Fibroblast of skin of left quadriceps (primary cell): ENCODE data around the gene BRSK2.
"Not testable (repeated sequence)": the region's sequence is repeated elsewhere in the genome, so short reads cannot be mapped to it uniquely, and the experiment has no call there.

Experiments
- DNase-seq, 2 experiments: peaks; one replicate each; pipeline ENCODE4 v3.0.0-alpha.2; 2013; ENCODE audit warnings: low read depth in 2 of 2

Gene BRSK2

DNA sequence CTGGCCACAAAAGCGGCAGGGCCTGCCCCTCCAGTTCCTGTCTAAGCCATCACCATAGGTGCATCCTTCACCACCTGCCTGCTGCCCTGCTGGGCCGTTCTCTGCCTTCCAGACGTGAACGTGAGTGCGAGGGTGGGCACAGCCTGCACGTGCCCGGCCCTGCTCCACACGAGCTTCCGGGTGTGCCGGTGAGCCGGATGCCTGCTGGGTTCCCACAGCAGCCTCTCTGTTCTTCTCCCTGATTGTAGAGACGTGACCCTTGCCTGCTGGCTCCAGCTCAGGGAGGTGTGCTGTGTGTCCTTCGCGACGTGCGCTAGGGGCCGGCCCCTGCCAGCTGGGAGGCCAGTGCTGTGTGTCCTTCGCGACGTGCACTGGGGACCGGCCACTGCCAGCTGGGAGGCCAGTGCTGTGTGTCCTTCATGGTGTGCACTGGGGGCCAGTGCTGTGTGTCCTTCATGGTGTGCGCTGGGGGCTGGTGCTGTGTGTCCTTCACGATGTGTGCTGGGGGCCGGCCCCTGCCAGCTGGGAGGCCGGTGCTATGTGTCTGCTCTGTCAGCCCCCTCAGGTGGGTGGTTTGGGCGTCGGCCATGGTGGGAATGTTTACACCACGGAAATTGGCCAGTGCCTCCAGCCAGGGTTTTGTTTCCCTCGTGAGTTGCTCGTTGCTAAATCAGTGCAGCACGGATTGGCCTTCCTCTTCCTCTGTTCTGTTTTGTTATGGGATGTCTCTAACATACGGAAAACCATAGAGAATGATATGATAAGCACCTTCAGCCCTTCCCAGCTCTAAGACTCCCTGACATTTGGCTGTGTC, 35.4 kb upstream of the BRSK2 start:
- DNase-seq, result no peak

DNA sequence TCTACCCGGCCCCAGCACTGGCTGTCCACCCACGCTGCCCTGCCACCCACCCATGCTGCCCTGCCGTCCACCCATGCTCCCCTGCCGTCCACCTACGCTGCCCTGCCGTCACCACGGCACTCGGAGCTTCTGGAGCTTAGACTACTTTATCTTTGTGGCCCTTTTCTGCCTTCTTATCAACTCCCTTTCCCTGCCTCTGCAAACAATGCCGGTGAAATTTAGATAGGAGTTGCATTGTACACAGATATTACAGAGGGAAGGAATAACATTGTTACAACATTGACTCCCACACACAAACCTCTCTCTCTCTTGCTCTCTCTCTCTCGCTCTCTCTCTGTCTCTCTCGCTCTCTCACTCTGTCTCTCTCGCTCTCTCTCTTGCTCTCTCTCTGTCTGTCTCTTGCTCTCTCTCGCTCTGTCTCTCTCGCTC, 33.7 kb upstream of the BRSK2 start:
- DNase-seq, result no peak

DNA sequence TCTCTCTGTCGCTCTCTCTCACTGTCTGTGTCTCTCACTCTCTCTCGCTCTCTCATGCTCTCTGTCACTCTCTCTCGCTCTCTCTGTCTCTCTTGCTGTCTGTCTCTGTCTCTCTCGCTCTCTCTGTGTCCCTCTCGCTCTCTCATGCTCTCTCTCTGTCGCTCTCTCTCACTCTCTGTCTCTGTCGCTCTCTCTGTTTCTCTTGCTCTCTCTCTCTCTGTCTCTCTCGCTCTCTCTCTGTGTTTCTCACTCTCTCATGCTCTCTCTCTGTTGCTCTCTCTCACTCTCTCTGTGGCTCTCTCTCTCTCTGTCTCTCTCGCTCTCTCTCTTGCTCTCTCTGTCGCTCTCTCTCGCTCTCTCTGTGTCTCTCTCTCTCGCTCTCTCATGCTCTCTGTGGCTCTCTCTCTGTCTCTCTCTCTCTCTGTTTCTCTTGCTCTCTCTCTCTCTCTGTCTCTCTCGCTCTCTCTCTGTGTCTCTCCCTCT, 33.2 kb upstream of the BRSK2 start:
- DNase-seq, result no peak

DNA sequence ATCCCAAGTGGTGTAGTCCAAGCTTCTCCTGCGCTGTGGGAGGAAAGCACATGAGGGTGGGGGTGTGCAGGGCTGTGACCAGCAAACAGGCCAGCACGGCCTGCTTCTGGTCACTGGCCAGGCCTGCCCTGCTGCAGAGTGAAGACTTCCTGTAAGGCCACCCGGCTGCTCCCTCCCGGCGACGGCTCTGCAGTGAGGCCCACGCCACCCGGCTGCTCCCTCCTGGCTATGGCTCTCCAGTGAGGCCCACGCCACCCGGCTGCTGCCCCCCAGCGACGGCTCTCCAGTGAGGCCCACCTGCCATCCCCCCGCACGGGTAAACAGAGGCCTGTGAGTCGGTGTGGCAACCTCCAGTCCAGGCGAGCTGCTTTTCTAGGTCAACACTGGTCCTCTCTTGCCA, 31.4 kb upstream of the BRSK2 start:
- no peak for DNase-seq

DNA sequence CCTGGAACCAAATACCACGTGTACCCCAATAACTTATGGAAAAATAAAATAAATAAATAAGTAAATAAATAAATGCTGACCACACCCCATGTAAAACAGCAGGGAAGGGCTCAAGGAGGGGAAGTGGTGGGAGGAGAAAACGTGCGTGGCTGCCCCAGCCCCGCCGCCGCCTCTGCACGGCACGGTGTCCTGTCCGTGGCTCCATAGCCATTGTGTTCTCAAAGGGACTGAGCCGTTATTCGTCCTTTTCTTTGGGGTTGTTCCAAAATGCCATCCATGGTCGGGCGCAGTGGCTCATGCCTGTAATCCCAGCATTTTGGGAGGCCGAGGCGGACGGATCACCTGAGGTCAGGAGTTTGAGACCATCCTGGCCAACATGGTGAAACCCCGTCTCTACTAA, 30.8 kb upstream of the BRSK2 start:
- DNase-seq, result not testable (repeated sequence)

DNA sequence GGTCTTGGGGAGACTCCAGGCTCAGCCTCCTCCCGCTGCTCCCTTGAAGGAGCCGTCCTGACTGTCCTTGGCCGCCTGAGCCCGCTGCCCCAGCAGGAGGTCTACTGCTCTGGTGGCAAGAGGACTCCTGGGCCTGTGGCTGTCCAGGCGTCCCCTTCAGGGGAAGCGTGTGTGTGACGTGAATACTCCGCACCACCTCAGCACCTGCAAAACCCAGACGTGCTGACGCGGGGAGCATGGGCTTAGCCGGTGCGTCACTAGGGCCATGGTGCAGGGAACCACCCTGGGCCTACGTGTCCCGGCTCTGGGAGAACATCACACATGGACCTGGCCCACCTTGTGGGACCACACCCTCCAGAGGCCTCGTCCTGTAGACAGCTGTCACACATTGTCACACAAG, 30.2 kb upstream of the BRSK2 start:
- no peak for DNase-seq

DNA sequence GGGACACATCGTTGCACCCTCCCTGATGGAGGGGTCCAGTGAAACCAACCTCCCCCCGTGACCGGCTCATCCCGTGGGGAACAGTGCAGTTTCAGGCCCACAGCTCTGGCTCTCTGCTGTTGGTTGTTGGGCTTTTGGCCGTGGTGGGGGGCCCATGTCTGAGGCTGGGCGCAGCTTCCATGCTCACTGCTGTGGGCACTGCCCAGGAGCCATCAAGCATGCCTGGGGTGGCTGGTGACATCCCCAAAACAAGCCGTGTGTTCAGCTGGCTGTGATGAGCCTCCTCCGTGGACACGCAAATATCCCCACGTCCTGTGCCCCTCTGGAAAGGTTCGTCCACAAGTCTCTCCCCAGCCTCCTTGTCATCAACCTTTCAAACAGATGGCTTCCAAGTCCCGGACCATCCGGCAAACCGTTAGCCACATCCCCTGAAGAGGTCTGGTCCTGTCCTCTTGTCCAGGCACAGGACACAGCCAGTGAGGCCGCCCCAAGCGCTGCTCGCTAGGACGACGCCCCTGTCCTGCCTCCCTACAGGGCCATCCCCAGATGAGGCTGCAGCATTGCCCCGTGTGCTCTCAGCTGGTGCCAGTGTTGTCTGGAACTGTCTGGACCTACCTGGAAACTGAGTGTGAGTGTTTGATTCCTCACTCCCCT, 29.4 kb upstream of the BRSK2 start:
- no peak for DNase-seq

DNA sequence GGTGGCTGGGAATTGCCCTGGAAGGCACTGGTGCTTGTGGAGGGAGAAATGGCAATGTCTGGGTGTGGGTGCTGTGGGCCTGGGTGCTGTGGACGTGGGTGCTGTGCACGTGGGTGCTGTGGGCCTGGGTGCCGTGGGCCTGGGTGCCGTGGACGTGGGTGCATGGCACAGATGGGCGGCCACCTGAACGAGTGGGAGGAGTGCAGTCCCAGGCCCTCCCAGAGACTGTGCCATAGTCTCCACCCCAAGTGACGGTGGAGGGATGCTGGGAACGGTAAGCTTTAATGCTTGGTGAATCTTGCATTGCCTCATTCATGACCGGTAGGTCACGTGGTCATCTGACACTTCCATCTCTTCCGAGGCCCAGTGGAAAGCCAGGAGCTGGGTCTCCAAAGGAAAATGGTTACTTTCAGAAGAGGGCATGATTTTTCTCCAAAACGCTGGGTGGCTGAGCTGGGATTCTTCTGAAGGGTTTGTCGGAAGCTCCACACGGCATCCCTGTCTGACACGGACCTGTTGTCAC, 28.8 kb upstream of the BRSK2 start:
- no peak for DNase-seq

DNA sequence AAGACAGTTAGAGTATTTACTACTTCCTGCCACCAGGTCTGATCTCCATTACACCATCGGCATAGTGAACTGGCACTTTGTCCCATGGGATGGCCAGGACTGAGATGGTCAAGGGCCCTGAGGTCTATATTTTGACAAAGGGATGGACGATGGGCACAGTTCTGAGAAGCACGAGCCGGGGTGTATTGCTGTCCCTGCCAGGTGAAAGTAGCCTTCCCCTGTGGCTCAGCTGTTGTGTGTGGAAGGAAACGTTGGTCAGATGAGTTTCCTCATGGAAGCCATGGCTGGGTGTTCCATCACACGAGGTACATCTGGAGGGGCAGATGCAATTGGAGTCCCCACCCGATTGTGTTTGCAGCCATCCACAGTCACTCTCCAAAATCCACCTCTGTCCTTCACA, 27.9 kb upstream of the BRSK2 start:
- DNase-seq, result no peak

DNA sequence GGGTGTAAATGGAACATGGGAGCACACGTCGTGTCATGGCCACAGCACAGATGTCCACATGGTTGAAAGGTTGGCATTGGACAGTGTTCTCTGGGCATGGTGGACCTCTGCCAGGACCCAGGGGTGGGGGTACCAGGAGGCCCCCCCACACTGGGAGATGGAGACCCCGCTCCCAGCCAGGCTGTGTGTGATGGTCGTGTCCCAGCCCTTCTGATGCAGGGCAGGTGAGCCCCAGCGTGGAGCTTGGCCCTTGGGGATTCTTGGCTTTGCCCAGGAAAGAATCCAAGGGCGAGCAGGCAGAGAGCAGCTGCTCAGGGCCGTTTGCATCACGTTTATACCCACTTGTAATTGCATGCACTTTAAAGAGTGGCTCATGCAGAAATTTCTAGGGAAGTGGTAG, 22.0 kb upstream of the BRSK2 start:
- no peak for DNase-seq

DNA sequence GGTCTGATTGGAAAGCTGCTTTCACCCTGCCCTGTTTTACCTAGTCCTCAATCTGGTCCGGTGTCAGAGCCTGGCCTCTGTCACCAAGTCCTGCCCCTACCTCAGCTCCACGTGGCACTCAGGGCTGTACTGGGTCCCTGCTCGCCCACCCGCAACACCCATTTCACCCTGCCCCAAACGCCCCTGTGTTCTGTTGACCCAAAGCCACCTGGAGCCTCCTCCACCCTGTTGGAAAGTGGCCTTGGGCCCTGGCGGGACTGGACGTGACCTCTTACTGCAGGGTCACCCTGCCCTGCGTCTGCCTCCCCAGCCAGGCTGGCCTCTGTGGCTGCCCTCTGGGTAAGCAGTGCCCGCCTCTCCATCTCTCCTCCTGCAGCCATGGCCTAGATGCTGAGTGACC, 21.5 kb upstream of the BRSK2 start:
- no peak for DNase-seq

DNA sequence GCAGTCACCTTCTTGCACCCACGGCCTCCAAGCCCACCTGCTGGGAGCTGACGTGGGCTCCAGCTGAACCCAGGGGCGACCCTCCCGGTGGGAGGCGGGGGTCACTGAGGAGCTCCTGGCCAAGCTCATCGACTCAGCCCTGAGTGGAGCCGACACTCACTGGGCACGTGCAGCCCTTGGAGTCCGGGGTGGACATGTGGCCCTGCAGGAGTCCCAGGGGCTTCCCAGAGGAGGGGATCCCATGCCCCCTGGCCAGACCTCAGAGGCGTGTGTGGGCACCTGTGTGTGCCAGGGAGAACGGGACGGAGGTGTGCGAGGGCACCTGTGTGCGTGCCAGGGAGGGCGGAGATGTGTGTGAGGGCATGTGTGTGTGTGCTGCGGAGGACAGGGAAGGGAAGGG, 20.8 kb upstream of the BRSK2 start:
- no peak for DNase-seq

DNA sequence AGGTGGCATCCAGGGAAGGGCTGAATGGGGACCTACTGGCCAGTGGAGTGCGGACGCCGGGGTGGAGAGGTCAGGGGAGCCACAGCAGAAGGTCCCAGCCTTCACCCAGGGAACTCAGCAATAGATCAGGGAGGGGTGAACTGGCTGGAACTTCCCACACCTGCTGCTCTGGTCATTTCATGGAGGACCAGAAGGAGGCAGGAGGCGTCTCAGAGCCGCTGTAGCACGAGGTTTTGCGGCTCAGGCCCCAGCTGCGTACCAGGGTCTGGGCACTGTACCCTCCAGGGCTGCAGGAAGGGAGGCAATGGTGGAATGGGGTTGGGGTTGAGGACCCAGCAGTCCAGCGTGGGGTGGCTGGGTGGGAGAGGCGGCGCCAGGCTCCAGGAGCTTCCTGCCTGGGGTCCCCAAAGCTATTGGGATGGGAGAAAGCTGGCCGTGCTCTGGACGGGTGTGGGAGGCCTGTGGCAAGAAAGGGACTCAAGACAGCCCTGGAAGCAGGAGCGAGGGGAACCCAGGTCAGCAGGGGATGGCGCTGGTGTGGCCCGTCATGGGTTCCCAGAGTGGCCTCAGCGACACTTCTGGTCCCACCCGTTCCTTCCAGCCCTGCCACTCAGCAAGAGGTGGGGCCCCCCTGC, 20.2 kb upstream of the BRSK2 start:
- DNase-seq, result no peak

DNA sequence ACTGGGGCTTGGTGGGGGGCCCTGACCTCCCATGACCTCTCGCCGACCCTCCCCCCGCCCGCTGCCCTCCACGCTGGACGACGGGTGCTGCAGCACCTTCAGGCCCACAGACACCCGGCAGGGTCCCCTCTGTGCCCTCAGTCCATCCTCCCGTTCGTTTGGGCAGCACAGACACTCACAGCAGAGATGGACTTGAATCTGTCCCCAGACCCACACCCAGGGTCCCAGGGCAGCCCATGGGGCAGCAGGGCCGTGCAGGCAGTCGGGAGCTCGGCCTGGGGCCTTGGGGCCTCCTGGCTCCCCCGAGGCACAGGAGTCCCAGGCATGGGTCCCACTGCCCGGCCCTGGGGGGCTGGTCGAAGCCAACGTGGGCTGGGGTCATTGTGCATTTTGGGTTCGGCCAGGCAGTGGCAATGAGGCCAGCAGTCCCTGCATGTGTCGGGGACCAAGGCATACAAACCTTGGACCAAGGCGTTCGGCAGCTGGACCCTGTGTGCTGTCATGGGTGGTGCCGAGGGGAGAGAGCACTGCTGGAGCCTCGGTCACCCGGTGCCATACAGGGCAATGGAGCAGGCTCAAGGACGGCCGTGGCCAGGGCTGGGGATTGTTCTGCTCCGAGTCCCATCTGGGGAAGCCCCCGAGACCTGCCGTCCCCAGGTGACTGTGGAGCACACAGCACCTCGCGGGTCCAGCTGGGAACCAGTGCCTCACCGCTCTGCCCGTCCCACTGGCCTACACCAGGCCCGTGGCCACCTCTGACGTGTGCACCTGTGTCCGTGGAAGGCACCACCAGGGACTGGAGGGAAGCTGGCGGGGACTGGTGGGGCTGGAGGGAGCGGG, 19.3 kb upstream of the BRSK2 start:
- DNase-seq, result no peak

DNA sequence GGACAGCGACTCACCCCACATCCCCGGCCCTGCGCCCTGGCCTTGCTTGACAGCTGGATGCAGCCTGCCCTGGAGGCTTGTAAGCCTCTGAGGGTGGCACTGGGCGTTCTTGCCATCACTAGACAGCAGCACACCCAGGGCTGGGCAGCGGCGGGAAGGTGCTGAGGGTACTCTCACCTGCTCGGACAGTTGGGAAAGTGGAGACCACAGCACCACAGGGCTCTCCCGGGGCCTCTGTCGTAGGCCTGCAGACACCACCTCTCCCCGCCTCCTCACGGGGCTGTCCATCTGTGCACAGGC, 18.8 kb upstream of the BRSK2 start:
- no peak for DNase-seq

DNA sequence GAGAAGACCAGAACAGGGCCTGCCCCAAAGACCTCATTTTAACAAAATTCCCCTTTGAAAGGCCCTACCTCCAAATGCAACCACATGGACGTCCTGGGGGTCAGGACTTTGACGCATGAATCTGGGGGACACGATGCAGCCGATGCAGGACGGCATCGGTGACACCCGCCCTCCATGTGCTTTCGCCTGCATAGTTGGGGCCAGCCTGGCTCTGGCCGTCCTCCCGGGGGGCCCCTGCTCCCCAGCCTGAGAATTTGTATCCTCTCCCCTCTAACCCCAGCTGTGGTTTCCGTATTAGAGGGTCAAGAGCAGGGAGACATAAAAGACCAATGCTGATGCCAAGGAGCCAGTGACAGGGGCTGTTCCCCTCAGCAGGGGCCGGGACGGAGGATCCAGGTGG, 18.4 kb upstream of the BRSK2 start:
- DNase-seq, result no peak

DNA sequence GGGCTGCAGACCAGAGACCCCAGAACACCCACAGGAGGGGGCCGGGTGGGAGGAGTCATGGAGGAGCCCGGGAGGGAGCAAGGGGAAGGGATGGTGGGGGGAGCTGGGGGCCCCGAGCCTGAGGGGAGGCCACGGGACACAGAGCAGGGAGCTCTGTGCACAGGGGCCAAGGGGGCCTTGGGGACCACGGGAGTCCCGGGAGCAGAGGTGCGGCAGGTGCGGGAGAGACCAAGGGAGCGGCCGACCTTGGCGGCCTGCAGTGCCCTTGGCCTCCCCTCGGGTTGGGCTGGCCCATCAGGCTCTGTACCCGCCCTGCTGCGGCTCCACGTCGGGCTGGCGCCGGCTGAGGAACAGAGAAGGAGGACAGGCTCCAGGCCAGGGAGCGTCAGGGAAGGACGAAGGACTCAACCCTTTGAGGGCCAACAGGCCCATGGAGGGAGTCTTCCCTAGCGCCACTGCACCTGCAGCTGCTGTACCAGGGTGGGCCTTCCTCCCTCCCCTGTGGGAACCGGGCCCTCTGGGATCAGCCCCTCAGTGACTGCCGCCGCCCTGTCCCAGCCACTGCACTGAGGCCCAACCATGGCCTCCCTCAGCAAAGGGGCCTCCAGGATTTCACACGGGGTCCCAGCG, 17.8 kb upstream of the BRSK2 start:
- no peak for DNase-seq

DNA sequence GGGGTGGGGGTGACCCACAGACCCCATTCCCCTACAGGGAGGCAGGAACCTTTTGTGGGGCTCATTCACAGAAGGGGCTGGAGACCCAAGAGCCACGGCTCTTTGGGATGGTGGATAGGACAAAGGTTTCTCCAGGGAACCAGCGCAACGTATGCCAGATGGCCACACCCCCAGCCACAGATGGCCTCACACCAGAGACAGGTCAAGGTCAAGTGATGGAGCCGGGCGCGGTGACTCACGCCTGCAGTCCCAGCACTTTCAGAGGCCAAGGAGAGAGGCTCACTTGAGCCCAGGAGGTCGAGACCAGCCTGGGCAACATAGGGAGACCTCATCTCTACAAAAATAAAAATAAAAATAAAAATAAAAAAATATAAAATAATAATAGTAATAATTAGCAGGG, 17.1 kb upstream of the BRSK2 start:
- DNase-seq, result no peak

DNA sequence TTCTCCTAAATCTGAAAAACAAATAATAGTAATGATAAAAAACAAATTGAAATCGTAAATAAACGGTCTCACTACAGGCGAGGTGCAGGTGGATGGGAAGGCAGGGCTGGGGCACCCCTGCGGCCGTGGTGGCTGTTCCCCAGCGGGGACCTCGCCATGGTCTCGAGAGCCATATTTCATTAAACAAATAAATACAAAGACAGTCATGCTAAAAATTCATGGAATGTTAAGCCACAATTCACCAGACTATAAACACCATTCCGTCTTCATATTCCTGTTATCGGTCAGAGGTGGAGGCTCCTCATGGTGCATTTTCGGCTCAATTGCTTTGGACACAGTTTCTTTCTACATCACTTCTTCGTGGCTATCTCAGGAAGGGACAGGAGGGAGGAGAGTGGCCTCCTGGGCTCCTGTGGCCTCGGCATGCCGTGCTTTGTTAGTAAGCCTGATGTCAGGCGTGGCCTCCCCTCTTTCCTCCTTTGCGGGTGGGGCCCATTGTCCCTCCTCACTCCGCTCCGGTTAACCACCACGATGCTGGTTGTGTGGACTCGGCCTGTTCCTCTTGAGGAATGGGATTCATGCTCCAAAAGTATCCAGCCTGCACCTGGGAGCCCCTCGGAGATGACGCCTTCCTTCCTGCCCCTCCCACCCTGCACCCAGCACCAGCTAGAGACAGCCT, 16.1 kb upstream of the BRSK2 start:
- DNase-seq, result peak in 1 of 2 experiments; percentile 3

DNA sequence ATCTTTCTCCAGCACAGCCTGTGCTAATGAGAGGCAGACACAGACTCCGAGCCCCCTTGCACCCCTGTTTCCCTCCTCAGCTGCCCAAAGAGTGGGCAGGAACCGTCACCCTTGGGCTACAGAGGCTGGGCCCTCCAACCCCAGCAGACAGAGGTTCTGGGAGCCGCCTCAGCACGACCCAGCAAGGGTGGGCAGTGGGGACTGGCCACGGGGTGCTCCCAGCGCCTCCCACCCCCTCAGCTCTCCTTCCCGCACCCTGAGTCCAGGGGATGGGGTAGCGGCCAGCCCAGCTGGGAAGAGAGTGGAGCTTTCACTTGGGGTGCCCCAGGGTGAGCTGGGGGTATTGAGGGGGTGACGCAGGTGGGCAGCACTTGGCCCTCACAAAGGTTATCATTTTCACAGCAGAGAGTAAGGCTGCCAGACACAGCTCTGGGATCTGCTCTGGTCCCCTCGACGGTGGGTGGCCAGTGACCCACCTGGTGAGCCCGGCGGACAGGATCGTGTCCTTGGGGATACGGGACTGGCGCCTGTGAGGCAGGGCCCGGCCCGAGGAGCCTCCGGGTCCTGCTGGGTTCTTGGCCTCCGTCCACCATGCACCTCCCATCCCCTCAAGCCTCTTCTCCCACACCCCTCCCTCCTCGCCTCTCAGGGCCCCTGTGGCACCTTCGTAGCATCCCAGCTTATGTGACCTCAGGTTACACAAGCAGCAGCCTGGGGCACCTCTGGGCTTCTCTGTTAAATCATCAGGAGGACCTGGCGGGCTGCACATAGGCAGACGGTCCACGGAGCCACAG, 14.4 kb upstream of the BRSK2 start:
- DNase-seq, result no peak
